ENCODE results near the gene SACS.

- TF ChIP-seq EZH2phosphoT487 (IDR thresholded peaks at IDR 0.05; ENCODE audit: borderline replicate concordance) (no peak), CTCF (IDR thresholded peaks at IDR 0.05 in 2 of 3, conservative IDR thresholded peaks at IDR 0.05 in 1 of 3; ENCODE audit: borderline replicate concordance in 1 of 3, insufficient read depth in 1 of 3, low read depth in 2 of 3, low read length in 2 of 3) (no peak), FOSL1 (IDR thresholded peaks at IDR 0.05; ENCODE audit: low read depth) (no peak), ELF1 (IDR thresholded peaks at IDR 0.05; ENCODE audit: borderline replicate concordance, low read depth) (no peak), RAD21 (IDR thresholded peaks at IDR 0.05; ENCODE audit: low read depth) (no peak), POLR2A (IDR thresholded peaks at IDR 0.05; ENCODE audit: borderline replicate concordance, extremely low read depth, insufficient read depth, insufficient read length) (no peak), EZH2 (IDR thresholded peaks at IDR 0.05) (no peak), POLR2AphosphoS5 (IDR thresholded peaks at IDR 0.05; ENCODE audit: low read depth, low read length) (no peak), MAX (IDR thresholded peaks at IDR 0.05) (no peak), CBX3 (IDR thresholded peaks at IDR 0.05; ENCODE audit: low read depth) (no peak), JUND (IDR thresholded peaks at IDR 0.05) (no peak), REST (IDR thresholded peaks at IDR 0.05; ENCODE audit: low read depth) (no peak)
Observed at GRCh38 chr13:23453132-23453531, 19.6 kb upstream of the SACS start.
